ENCODE measurements around the gene EPHB1.
"Not testable (repeated sequence)": the region's sequence is repeated elsewhere in the genome, so short reads cannot be mapped to it uniquely, and the experiment has no call there.

Gene EPHB1

GRCh38 chr3:135213822-135214221 is 418.8 kb downstream of the EPHB1 start:
- peak; percentile 29 for DNase-seq (ENCODE audit: low read depth, low spot score)

DNA sequence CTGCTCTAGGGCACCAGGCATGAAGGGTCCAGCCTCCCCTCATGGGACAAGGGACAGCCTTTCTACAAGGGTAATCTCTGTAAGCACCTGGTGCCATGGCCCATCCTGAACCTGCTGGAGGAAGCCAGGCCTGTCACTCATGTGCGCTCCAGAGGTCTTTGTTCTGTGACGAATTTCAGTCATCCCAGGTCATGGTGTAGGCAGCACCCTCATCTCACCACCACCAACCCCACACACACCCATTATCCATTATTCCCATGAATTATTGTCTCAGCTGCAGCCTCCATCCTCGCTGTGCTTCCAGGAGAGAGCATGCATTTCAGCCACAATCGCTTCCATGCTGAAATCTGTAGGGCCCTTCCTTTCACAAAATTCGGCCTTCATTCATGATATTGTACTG is 419.3 kb downstream of the EPHB1 start:
- DNase-seq (ENCODE audit: low read depth, low spot score), result no peak

DNA sequence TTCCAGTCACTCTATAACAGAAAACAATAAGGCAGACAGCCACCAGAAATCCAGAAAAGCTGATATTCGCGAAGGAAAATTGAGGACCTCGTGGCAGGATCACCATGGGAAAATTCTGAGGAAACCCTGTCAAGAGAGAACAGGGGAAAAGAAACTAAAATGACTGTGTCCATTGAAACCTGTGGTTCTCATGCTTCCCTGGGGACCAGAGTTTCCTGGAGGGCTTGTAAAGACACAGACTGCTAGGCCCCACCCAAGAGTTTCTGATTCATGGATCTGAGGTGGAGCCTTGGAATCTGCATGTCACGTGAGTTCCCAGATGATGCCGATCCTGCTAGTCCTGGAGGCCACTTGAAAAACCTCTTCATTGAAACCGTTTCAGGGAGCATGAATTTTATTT is 420.5 kb downstream of the EPHB1 start:
- DNase-seq (ENCODE audit: low read depth, low spot score), result no peak

DNA sequence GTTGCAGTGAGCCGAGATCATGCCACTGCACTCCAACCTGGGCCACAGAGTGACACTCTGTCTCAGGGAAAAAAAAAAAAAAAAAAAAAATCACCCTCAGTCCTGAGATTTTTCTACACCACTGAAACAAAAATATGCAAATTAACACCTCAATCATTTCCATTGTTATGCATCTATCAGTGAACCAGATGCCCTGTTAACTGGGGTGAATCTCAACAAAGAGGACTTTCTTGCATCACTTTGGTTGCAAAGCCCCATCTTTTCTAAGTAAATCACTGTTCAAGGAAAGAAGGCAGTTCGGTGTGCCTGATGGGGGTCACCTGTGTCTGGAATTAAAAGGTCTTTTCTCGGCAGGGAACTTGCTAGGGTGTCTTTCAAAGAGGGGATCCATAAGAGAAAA is 421.6 kb downstream of the EPHB1 start:
- no peak for DNase-seq (ENCODE audit: low read depth, low spot score)

DNA sequence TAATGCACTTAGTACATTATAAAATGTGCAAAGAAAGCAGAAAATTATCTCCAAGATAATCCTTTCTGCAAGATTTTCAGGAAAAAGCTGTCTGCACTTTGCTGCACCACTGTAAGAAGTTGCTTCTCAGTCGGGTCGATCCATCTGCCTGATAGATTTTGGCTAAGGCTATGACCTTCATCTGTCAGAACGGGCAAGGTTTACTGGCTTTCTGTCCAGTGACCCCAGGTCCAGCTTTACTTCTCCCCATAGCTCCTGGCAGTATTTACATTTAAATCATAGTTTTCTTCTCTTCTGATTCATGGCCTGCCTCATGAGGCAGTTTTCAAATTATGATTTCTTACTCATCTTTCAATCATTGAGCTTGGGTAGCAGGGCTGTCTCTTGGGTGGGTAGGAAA is 422.7 kb downstream of the EPHB1 start:
- no peak for DNase-seq (ENCODE audit: low read depth, low spot score)

DNA sequence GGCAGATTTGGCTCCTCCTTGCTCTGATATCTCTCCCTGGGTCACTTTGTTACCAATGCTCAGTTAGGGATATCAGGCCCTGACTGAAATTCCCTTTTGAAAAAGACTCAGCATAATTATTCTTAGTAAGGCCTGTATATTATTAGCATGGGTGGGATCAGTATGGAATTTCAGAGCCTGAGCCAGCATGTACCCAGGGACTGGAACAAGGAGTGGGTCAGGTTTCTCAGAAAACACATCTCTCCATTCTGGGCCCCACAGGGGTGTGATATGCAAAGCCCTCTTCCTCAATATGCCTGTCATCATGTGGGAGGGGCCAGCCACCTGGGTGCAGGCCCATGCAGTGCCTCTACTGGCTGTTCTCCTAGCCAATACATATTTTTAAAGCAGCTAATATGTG is 423.2 kb downstream of the EPHB1 start:
- DNase-seq (ENCODE audit: low read depth, low spot score), result no peak

DNA sequence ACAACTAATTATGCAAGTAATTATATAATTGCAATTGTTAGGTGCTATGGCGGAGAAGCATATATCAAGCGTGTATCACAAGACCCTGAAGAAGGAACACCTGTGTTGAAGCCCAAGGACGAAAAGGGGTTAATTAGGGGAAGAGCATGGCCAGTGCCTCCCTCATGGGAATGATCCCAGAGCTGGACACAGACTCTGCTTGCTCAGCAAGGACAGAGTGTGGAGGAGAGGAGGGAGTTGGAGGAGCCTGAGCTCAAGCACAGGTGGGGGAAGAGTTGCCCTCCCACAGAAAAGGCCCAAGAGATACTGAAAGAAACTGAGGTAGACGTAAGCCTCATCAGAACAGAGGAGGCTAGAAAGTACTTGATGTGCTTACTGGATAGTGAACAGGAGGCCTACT is 423.7 kb downstream of the EPHB1 start:
- DNase-seq (ENCODE audit: low read depth, low spot score), result no peak

- no peak for DNase-seq (ENCODE audit: low read depth, low spot score)
Observed at GRCh38 chr3:135224815-135225362, 429.8 kb downstream of the EPHB1 start.

DNA sequence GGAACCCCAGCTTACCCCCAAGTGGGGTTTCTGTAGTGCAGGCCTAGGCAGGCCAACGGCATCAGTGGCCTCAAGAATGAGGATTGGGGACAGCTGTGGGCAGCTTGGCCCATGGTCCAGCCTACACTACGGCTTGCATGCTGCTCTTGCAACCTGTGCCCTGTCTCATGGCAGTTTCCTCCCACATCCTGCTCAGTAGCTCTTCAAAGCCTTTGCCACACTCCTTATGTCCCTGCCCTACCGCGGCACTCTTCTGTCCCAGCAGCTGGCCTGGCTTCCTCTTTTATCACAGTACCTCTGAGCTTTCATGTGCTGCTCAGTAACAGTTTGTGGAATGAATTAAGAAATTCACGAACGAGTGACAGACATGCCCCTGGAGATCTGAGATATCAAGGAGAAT is 431.0 kb downstream of the EPHB1 start:
- no peak for DNase-seq (ENCODE audit: low read depth, low spot score)

GRCh38 chr3:135228201-135228600 is 433.1 kb downstream of the EPHB1 start:
- no peak for DNase-seq (ENCODE audit: low read depth, low spot score)

DNA sequence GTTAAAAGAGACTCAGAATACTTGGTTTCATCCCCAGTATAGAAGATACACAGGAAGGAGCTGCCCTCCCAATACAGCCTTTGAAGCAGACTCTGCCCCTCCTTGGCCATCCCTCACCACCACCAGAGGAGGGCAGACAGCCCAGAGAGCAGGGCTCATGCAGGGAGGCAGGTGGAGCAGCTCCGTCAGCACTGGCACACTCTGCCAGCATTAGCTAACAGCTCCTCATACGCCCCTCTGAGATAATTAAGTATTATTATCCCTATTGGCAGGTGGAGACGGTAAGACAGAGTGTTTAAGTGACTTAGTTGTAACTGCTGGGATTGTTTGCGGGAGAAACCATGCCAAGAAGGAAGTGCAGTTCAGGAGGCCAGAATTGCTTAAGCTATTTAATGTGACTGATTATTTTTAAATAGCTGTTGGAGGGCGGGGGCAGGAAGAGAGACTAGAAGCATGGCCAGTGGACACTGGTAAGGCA is 434.0 kb downstream of the EPHB1 start:
- DNase-seq (ENCODE audit: low read depth, low spot score), result peak; percentile 32

GRCh38 chr3:135231737-135232136 is 436.7 kb downstream of the EPHB1 start:
- DNase-seq (ENCODE audit: low read depth, low spot score), result peak; percentile 34

GRCh38 chr3:135232226-135232625 is 437.2 kb downstream of the EPHB1 start:
- no peak for DNase-seq (ENCODE audit: low read depth, low spot score)

DNA sequence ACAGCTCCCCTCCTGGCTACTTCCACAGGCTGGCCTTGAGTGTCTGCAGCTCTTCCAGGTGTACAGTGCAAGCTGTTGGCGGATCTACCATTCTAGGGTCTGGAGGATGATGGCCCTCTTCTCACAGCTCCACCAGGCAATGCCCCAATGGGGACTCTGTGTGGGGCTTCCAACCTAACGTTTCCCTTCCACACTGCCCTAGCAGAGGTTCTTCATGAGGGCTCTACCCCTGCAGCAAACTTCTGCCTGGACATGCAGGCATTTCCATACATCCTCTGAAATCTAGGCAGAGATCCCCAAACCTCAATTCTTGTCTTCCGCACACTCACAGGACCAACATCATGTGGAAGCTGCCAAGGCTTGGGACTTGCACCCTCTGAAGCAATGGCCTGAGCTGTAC is 438.4 kb downstream of the EPHB1 start:
- not testable (repeated sequence) for DNase-seq (ENCODE audit: low read depth, low spot score)

DNA sequence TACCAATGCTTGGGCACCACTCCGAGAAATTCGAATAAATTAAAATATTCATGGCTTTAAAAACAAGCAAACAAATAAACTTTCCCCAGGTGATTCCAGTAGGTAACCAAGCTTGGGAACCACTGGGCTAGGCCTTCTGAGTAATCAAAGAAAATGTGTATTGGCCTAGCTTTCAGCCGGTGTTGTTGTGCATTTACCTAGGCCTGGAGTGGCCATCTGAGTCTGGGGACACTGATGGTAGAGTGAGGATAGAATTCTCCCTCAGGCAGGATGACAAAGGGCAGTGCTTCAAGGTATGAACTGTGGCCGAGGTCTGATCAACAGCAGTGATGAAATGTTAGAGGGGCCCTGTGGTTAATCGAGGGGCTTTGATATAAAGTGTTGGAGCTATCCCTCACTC is 440.5 kb downstream of the EPHB1 start:
- peak; percentile 24 for DNase-seq (ENCODE audit: low read depth, low spot score)

GRCh38 chr3:135237371-135238143 is 442.5 kb downstream of the EPHB1 start:
- peak; percentile 66 for DNase-seq (ENCODE audit: low read depth, low spot score)

- no peak for DNase-seq (ENCODE audit: low read depth, low spot score)
Observed at GRCh38 chr3:135238236-135238830, 443.3 kb downstream of the EPHB1 start.

DNA sequence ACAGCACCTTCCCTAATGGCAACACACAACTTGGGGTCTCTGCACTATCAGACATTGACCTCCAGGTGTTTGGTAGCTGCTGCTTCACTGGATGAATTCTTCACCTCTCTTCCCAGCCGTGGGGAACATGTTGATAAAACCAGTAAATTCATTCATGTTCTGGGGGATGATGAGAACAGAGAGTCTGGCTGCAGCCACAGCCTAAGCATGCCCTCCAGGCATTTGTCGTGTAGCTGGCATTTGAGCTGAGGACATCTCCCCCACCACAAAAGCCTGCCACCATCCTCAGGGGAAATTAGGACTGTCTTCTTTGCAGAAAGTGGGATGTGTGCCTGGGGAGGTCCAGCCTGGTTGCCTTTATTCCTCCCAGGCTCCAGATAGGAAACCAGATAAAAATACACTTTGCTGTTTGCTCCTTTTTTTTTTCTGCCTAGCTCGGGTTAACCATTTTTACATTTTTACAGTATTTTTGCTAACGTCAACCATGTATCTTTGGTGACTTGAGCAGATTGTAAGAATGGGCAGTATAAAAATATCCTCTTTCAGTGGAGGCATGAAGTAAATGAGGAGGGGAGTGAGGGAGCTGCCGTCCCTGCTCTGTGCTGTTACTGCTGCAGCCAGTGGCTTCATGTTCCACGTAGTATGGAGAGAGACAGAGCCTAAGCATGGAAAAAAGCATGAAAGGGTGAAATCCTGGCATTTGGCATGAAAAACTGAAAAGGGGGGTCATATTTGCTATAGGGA is 444.0 kb downstream of the EPHB1 start:
- peak; percentile 50 for DNase-seq (ENCODE audit: low read depth, low spot score)

- no peak for DNase-seq (ENCODE audit: low read depth, low spot score)
Observed at GRCh38 chr3:135239615-135239884, 444.5 kb downstream of the EPHB1 start.

- peak; percentile 21 for DNase-seq (ENCODE audit: low read depth, low spot score)
Observed at GRCh38 chr3:135240426-135240825, 445.4 kb downstream of the EPHB1 start.

GRCh38 chr3:135242285-135242684 is 447.2 kb downstream of the EPHB1 start:
- DNase-seq (ENCODE audit: low read depth, low spot score), result no peak

DNA sequence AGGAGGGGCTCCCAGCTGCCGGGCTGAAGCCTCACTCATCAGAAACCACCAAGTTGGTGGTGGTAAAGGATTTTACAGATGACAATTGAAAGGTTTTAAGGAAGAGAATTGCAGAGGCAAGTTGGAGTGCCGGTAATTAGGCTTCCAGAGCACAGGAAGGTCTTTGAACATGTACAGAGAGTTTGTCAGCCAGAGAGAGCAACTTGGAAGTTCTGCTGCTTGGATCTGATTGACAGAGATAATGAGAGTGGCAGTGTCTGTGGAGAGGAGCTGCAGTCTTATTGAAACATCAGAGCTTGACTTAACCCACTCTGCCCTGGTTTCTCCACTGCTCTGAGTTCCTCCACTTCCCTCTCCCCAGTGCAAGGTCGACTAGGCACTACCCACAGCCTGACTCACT is 448.6 kb downstream of the EPHB1 start:
- DNase-seq (ENCODE audit: low read depth, low spot score), result no peak

GRCh38 chr3:135246027-135246426 is 451.0 kb downstream of the EPHB1 start:
- DNase-seq (ENCODE audit: low read depth, low spot score), result no peak
